Kasumi-1 (cell line): ENCODE results near the gene SLC22A23.

Experiments used
- DNase-seq, 2 experiments: peaks; one replicate each; lab custom pipeline; 2025; lab: John Stamatoyannopoulos, UW

The SLC22A23 gene

GRCh38 chr6:3331971-3332370, 124.9 kb downstream of the SLC22A23 start:
- DNase-seq, result no peak

GRCh38 chr6:3331494-3331893, 125.4 kb downstream of the SLC22A23 start:
- no peak for DNase-seq

DNA sequence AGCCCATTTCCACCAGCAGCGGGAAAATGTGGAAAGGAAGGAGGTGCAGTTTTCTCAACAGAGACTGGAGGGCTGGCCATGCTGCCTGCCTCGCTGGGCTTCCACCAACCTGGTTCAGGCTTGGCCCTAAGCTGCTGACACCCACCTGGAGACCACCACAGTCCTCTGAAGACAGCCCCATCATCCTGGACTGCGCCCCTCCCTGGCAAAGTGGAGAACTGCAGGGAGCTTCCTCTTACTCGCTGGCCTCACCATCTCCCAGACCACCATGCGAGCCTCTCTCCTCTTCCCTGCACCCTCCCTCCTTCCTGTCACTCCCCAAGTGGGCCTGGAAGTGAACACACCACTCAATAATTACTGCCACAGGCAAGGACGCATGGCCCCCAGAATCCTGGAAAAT, 126.7 kb downstream of the SLC22A23 start:
- no peak for DNase-seq

DNA sequence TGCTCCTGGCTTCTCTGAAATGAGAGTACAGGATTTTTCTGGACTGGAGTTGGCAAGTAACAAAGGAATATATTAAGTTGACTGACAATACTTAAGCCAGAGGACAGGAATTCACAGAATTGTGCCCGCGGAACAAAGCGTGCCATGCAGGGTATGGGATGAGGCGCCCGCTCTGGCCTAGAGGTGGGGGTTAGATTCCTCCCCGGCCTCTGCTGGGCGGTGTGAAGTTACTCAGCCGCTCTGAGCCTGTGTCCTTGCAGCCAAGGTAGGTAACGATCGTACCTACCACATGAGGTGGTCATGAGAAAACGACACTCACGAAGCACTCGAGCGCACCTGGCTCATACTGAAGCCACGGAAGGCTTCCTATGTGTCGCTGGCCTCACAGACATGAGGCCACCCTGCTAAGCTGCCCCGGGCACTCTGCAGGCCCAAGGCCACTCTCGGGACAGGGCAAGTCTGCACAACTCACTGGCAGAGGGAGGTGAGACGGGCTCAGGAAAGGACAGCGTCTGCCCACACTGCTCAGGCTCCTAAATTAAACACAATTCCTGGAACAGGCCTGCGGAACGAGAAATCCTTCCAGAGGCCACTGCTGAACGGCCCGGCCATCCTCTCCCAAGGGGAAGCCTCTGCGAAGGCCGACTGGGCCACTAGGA, 127.3 kb downstream of the SLC22A23 start:
- DNase-seq, result no peak

- no peak for DNase-seq
Observed at GRCh38 chr6:3328796-3329195, 128.1 kb downstream of the SLC22A23 start.

GRCh38 chr6:3328145-3328544, 128.7 kb downstream of the SLC22A23 start:
- no peak for DNase-seq

DNA sequence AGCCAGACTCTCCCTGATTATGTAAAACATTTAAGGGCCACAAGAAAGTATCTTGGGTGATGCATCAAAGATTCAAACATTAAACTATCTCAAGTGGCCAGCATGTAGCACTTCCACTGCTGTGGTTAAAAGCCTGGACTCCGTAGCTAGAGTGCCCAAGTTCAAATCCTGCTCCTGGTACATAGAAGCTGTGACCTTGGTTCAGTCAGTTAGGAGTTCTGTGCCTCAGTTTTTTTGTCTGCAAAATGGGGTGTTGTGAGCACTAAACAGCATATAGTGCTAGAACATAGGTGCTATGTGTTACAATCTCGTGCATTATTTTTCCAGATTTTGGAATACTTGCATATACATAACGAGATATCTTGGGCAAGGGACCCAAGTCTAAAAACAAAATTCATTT, 129.4 kb downstream of the SLC22A23 start:
- DNase-seq, result no peak

DNA sequence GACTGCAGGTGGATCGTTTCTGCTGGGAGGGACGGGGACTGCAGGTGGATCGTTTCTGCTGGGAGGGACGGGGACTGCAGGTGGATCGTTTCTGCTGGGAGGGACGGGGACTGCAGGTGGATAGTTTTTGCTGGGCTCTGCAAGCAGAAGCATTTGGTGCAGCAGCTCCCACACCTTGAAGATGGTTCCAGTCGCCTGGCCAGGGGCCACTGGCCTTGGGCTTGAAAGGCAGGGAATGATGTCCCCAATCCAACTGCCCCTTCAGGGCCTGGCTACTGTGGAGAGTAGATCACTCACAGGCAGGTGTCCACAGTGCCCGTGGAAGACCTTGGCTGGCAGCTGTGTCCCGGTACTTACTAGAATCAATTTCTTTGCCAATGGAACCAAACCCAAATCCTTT, 129.9 kb downstream of the SLC22A23 start:
- no peak for DNase-seq

DNA sequence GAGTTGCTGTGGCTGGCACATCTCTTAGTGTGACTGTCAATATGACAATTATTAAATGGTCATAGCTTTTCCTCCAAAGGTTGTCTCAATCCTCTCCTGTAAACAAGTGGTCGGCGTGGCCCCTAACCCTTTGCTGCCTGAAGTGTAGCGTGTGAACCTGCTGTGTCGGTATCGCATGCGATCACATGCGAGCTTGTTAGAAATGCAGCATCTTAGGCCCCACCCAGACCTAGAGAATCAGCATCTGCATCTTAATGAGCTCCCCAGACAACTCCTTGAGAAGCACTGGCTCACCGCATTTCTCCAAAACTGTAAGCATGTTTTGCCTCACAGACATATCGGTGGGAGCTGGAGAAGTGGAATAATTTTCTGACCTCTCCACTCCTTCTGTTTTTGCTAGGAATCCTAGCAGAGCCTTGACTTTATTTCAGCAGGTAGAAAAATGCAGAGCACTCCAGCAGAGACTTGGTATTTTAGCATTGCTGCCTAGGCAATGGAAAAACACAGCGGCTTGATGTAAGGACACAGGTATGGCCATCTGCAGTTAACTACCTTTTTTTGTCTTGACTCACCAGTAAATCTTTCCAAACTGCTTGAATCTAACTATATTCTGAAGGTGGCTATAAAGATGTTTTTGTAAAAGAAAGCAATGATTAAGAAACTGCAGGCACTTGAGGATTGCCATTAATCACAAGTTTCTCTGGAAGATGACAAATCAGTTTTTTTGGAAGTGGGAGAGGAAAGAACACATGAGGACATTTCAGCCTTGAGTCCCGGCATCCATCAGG, 130.5 kb downstream of the SLC22A23 start:
- DNase-seq, result no peak

GRCh38 chr6:3325210-3325609, 131.6 kb downstream of the SLC22A23 start:
- no peak for DNase-seq

GRCh38 chr6:3324262-3324942, 132.4 kb downstream of the SLC22A23 start:
- no peak for DNase-seq

- no peak for DNase-seq
Observed at GRCh38 chr6:3323696-3324261, 133.1 kb downstream of the SLC22A23 start.

GRCh38 chr6:3323148-3323547, 133.7 kb downstream of the SLC22A23 start:
- no peak for DNase-seq

- no peak for DNase-seq
Observed at GRCh38 chr6:3322366-3322890, 134.4 kb downstream of the SLC22A23 start.

DNA sequence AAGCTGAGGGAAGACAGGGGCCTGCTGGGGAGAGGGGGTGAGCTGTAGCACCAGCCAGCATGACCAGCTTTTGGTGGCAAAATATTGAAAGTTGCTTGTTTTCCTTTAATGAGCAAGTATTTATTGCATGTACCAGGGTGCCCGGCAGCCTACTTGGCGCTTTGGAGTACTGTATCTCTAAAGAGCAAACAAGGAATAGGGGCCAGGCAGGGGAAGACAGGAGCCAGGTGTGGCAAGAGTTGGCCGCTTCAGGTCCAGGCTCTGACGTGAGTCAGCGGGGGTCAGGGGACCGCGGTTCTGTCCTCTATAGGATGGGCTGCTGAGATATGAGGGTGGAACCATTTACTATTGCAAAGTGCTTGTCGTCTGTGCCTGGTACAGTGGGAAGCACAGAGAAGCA, 135.0 kb downstream of the SLC22A23 start:
- no peak for DNase-seq

GRCh38 chr6:3321042-3321441, 135.8 kb downstream of the SLC22A23 start:
- no peak for DNase-seq

- no peak for DNase-seq
Observed at GRCh38 chr6:3320238-3320811, 136.5 kb downstream of the SLC22A23 start.

GRCh38 chr6:3319610-3320200, 137.1 kb downstream of the SLC22A23 start:
- no peak for DNase-seq

- no peak for DNase-seq
Observed at GRCh38 chr6:3318821-3319540, 137.9 kb downstream of the SLC22A23 start.

GRCh38 chr6:3318226-3318625, 138.6 kb downstream of the SLC22A23 start:
- DNase-seq, result no peak

GRCh38 chr6:3317741-3318211, 139.1 kb downstream of the SLC22A23 start:
- DNase-seq, result no peak
